Small intestine (tissue), 7 donors: Measurements from ENCODE around the gene CCDC200. TPM values are rescaled to one million over a fixed set of nuclear protein-coding genes. Genes with fewer than 3 reads are reported as not detected.
A peak's percentile ranks its signal among the peaks of the same experiment; 100 is the strongest.

Experiments used
- DNase-seq, 2 donors: peaks; one replicate each; pipeline versions ENCODE4 v3.0.0 to v3.0.0-alpha.2; 2013
- FAIRE-seq: peaks from 2 replicates; lab custom pipeline; 2012; peaks lifted over from hg19 to GRCh38; lab: Jason Lieb, UNC
- H3K27ac ChIP-seq, 3 donors: one replicate each; pipeline ENCODE4 v1.5.1; 2013; ENCODE audit warnings: low read length in 2 of 3, mild to moderate bottlenecking in 2 of 3, control low read depth in 1 of 3, inconsistent platforms in 1 of 3, low read depth in 1 of 3, moderate library complexity in 1 of 3
- H3K27me3 ChIP-seq, 3 donors: one replicate each; pipeline ENCODE4 v1.6.1; 2013; ENCODE audit warnings: low read length in 3 of 3, inconsistent platforms in 1 of 3; ENCODE audit not compliant: control insufficient read depth in 3 of 3, insufficient read depth in 3 of 3
- H3K36me3 ChIP-seq, 3 donors: one replicate each; pipeline ENCODE4 v1.6.1; 2013; ENCODE audit warnings: low read length in 3 of 3, inconsistent platforms in 1 of 3, low read depth in 1 of 3, mild to moderate bottlenecking in 1 of 3, moderate library complexity in 1 of 3; ENCODE audit not compliant: control insufficient read depth in 3 of 3, insufficient read depth in 2 of 3
- H3K4me1 ChIP-seq, 3 donors: one replicate each; pipeline ENCODE4 v1.6.1; 2013; ENCODE audit warnings: low read length in 2 of 3, inconsistent platforms in 1 of 3, low read depth in 1 of 3, mild to moderate bottlenecking in 1 of 3, moderate library complexity in 1 of 3; ENCODE audit not compliant: control insufficient read depth in 3 of 3, insufficient read depth in 2 of 3
- H3K4me3 ChIP-seq, 3 donors: one replicate each; pipeline ENCODE4 v1.5.1; 2013; ENCODE audit warnings: low read length in 3 of 3, control low read depth in 1 of 3, inconsistent platforms in 1 of 3, low read depth in 1 of 3, mild to moderate bottlenecking in 1 of 3, moderate library complexity in 1 of 3
- H3K9me3 ChIP-seq, 2 donors: one replicate each; pipeline ENCODE4 v1.6.1; 2013; ENCODE audit warnings: low read depth in 1 of 2, low read length in 1 of 2; ENCODE audit not compliant: control insufficient read depth in 2 of 2, insufficient read depth in 1 of 2
- WGBS, 3 donors: extraction: QIAGEN DNeasy Blood & Tissue Kit; methylation state at CpG; one replicate each; pipeline ENCODE4 v1.1.7; 2013; 5-methylcytosine and 5-hydroxymethylcytosine counted together
- polyA plus RNA-seq, 4 donors: library from polyadenylated mRNA; stranded (reverse) in 3 of 4; unstranded in 1 of 4; fragments of 200-250 nt in 3 of 4; fragments of 120-200 nt in 1 of 4; gene quantifications; one replicate each; pipeline versions ENCODE4 v1.2.1 to v1.2.3, GENCODE V29; 2013
- donor health status: healthy with polysubstance abuse.
- donor health status: control.
- donor health status: control.
- donor health status: Bipolar disorder and iron deficiency.
- donor health status: healthy.

The CCDC200 gene
- polyA plus RNA-seq, 4 donors: 54.2 TPM; not detected in 3

GRCh38 chr17:43219746-43220380, 8.6 kb downstream of the CCDC200 start:
- no peak overlapping the region for H3K4me3 ChIP-seq
- H3K9me3 ChIP-seq: no peaks in the 10 kb centered on the region
- FAIRE-seq (no peak), DNase-seq (no peak)
- no peaks in the 10 kb centered on the region for H3K27me3 ChIP-seq
- peaks cover 0 to 87% (median 6%) of the 10 kb centered on the region in 3 donors for H3K36me3 ChIP-seq
- H3K27ac ChIP-seq: no peak overlapping the region
- 64 to 83% (median 74%) methylated on average over 8 of the region's 8 CpGs for WGBS, 3 donors
- H3K4me1 ChIP-seq: peaks cover 0 to 46% (median 0%) of the 10 kb centered on the region in 3 donors

GRCh38 chr17:43219001-43219400, 9.4 kb downstream of the CCDC200 start:
- H3K27me3 ChIP-seq: no peaks in the 10 kb centered on the region
- peaks cover 0 to 87% (median 6%) of the 10 kb centered on the region in 3 donors for H3K36me3 ChIP-seq
- H3K4me1 ChIP-seq: peaks cover 0 to 46% (median 0%) of the 10 kb centered on the region in 3 donors
- 83 to 91% (median 90%) methylated on average over 2 of the region's 2 CpGs for WGBS, 3 donors
- H3K4me3 ChIP-seq: no peak overlapping the region
- no peak overlapping the region for H3K27ac ChIP-seq
- DNase-seq (no peak), FAIRE-seq (no peak)
- H3K9me3 ChIP-seq: no peaks in the 10 kb centered on the region

GRCh38 chr17:43217614-43218087, 10.8 kb downstream of the CCDC200 start:
- Histone ChIP-seq H3K36me3 (peaks cover 0 to 87% (median 3%) of the 10 kb centered on the region in 3 donors), H3K9me3 (no peaks in the 10 kb centered on the region), H3K4me3 (no peak overlapping the region), H3K27me3 (no peaks in the 10 kb centered on the region), H3K4me1 (peaks cover 0 to 55% (median 0%) of the 10 kb centered on the region in 3 donors), H3K27ac (peak overlapping the region in 1 of 3 donors; percentile 91)
- WGBS, 3 donors: 92 to 98% (median 96%) methylated on average over 2 of the region's 2 CpGs
- no peak for FAIRE-seq
- no peak for DNase-seq

- peaks cover 0 to 59% (median 0%) of the 10 kb centered on the region in 3 donors for H3K4me1 ChIP-seq
- no peaks in the 10 kb centered on the region for H3K9me3 ChIP-seq
- H3K27me3 ChIP-seq: no peaks in the 10 kb centered on the region
- H3K4me3 ChIP-seq: no peak overlapping the region
- 65 to 67% (median 67%) methylated on average over 4 of the region's 4 CpGs for WGBS, 3 donors
- DNase-seq (peak; percentile 15 to 92), FAIRE-seq (no peak)
- peaks cover 0 to 81% (median 3%) of the 10 kb centered on the region in 3 donors for H3K36me3 ChIP-seq
- peak overlapping the region in 1 of 3 donors; percentile 91 for H3K27ac ChIP-seq
Observed at GRCh38 chr17:43216762-43217613, 11.4 kb downstream of the CCDC200 start.

- Histone ChIP-seq H3K4me3 (no peak overlapping the region), H3K36me3 (peaks cover 0 to 77% (median 3%) of the 10 kb centered on the region in 3 donors), H3K9me3 (no peaks in the 10 kb centered on the region), H3K27me3 (no peaks in the 10 kb centered on the region), H3K27ac (peak overlapping the region in 1 of 3 donors; percentile 91), H3K4me1 (peaks cover 0 to 59% (median 0%) of the 10 kb centered on the region in 3 donors)
- WGBS, 3 donors: 82 to 86% (median 84%) methylated on average over 4 of the region's 4 CpGs
- DNase-seq (no peak), FAIRE-seq (no peak)
Observed at GRCh38 chr17:43216369-43216761, 12.1 kb downstream of the CCDC200 start.

- peaks cover 0 to 67% (median 3%) of the 10 kb centered on the region in 3 donors for H3K36me3 ChIP-seq
- no peaks in the 10 kb centered on the region for H3K27me3 ChIP-seq
- peak overlapping the region in 1 of 3 donors; percentile 91 for H3K27ac ChIP-seq
- DNase-seq: no peak
- H3K4me1 ChIP-seq: peaks cover 0 to 63% (median 0%) of the 10 kb centered on the region in 3 donors
- 88 to 100% (median 96%) methylated on average over 3 of the region's 3 CpGs for WGBS, 3 donors
- H3K9me3 ChIP-seq: no peaks in the 10 kb centered on the region
- no peak overlapping the region for H3K4me3 ChIP-seq
- no peak for FAIRE-seq
Observed at GRCh38 chr17:43215341-43215740, 13.1 kb downstream of the CCDC200 start.

- Histone ChIP-seq H3K27ac (peak overlapping the region in 1 of 3 donors; percentile 93), H3K27me3 (no peaks in the 10 kb centered on the region), H3K4me1 (peaks cover 0 to 50% (median 0%) of the 10 kb centered on the region in 3 donors), H3K4me3 (peak overlapping the region in 1 of 3 donors; percentile 85), H3K36me3 (peaks cover 2 to 56% (median 5%) of the 10 kb centered on the region in 3 donors), H3K9me3 (no peaks in the 10 kb centered on the region)
- DNase-seq (no peak), FAIRE-seq (no peak)
- 87 to 94% (median 87%) methylated on average over 2 of the region's 2 CpGs for WGBS, 3 donors
Observed at GRCh38 chr17:43213545-43213944, 14.9 kb downstream of the CCDC200 start.
